ENCODE data around the gene MTX1. TPM values are rescaled to one million over a fixed set of nuclear protein-coding genes. Genes with fewer than 3 reads are reported as not detected.

MTX1 gene
- total RNA-seq, 3 donors from 2014 or later (not counting 1 experiment from before 2014, with no cell fraction given): 22.3 to 28.5 (median 27.9) TPM

GRCh38 chr1:155260276-155260675, 51.8 kb downstream of the MTX1 start:
- Mint-ChIP-seq H3K9me3 (no peaks in the 10 kb centered on the region), H3K27ac (peak overlapping the region; percentile 37 to 46), H3K27me3 (ENCODE audit: low read depth in 2 of 2) (no peaks in the 10 kb centered on the region), H3K4me3 (peak overlapping the region; percentile 21), H3K36me3 (peaks cover 9% of the 10 kb centered on the region), H3K4me1 (peaks cover 44 to 46% of the 10 kb centered on the region in 2 donors)
- ATAC-seq (no peak), DNase-seq (no peak)
- Histone ChIP-seq H3K9me3 (ENCODE audit: control insufficient read depth, insufficient read depth, low read length) (no peaks in the 10 kb centered on the region), H3K27ac (ENCODE audit: low read length) (no peak overlapping the region), H3K4me3 (ENCODE audit: low read length) (no peak overlapping the region), H3K36me3 (ENCODE audit: control insufficient read depth, insufficient read depth, low read length) (peaks cover 42% of the 10 kb centered on the region), H3K4me1 (ENCODE audit: control insufficient read depth, insufficient read depth, low read length) (peaks cover 28% of the 10 kb centered on the region), H3K27me3 (ENCODE audit: control insufficient read depth, insufficient read depth, low read length) (no peaks in the 10 kb centered on the region)
- no peak for TF ChIP-seq CTCF (IDR thresholded peaks at IDR 0.05)
- 91% methylated on average over 5 of the region's 5 CpGs for WGBS (ENCODE audit: insufficient coverage)
- intact Hi-C loops (cut with micrococcal nuclease): no loop called here

- H3K36me3 Mint-ChIP-seq: peaks cover 14% of the 10 kb centered on the region
These were observed 53.0 kb downstream of the MTX1 start for GRCh38 chr1:155261493-155261851.

GRCh38 chr1:155261852-155262673, 53.6 kb downstream of the MTX1 start, which contains the start of gene SCAMP3:
Gene SCAMP3, minus strand, starts transcription at chr1:155262360. Its CDS starts 209 bp downstream, at chr1:155262151.
- H3K9me3 Mint-ChIP-seq: no peaks in the 10 kb centered on the region
- TF ChIP-seq CTCF (IDR thresholded peaks at IDR 0.05): no peak
- DNase-seq (peak; percentile 78 to 94), ATAC-seq (peak; percentile 96 to 99 (median 99))
- intact Hi-C loops (cut with micrococcal nuclease): loop anchor here (1.0 kb wide), 1 partner anchor 46 kb away; the partner anchor contains the start of gene FDPS
- H3K4me1 ChIP-seq (ENCODE audit: control insufficient read depth, insufficient read depth, low read length): peaks cover 20% of the 10 kb centered on the region
- H3K27me3 Mint-ChIP-seq (ENCODE audit: low read depth in 2 of 2): no peaks in the 10 kb centered on the region
- no peaks in the 10 kb centered on the region for H3K9me3 ChIP-seq (ENCODE audit: control insufficient read depth, insufficient read depth, low read length)
- H3K36me3 ChIP-seq (ENCODE audit: control insufficient read depth, insufficient read depth, low read length): peaks cover 48% of the 10 kb centered on the region
- H3K4me1 Mint-ChIP-seq: peaks cover 32 to 34% of the 10 kb centered on the region in 2 donors
- H3K4me3 ChIP-seq (ENCODE audit: low read length): peak within 1 kb of the TSS; percentile 84
- H3K27me3 ChIP-seq (ENCODE audit: control insufficient read depth, insufficient read depth, low read length): no peaks in the 10 kb centered on the region
- H3K36me3 Mint-ChIP-seq: peaks cover 13% of the 10 kb centered on the region
- H3K27ac ChIP-seq (ENCODE audit: low read length): peak within 1 kb of the TSS; percentile 64
- WGBS (ENCODE audit: insufficient coverage): under 1% methylated on average over 47 of the region's 47 CpGs
- H3K4me3 Mint-ChIP-seq: peak within 1 kb of the TSS; percentile 99
- peak within 1 kb of the TSS; percentile 91 to 98 for H3K27ac Mint-ChIP-seq

More at GRCh38 chr1:155261493-155261851, 53.0 kb downstream of the MTX1 start:
- H3K4me1 Mint-ChIP-seq: peaks cover 34 to 38% of the 10 kb centered on the region in 2 donors
- Histone ChIP-seq H3K4me1 (ENCODE audit: control insufficient read depth, insufficient read depth, low read length) (peaks cover 20% of the 10 kb centered on the region), H3K27ac (ENCODE audit: low read length) (peak overlapping the region; percentile 58), H3K27me3 (ENCODE audit: control insufficient read depth, insufficient read depth, low read length) (no peaks in the 10 kb centered on the region), H3K4me3 (ENCODE audit: low read length) (peak overlapping the region; percentile 84), H3K36me3 (ENCODE audit: control insufficient read depth, insufficient read depth, low read length) (peaks cover 47% of the 10 kb centered on the region), H3K9me3 (ENCODE audit: control insufficient read depth, insufficient read depth, low read length) (no peaks in the 10 kb centered on the region)
- ATAC-seq (no peak), DNase-seq (peak in 1 of 2 donors; percentile 58)
- no peaks in the 10 kb centered on the region for H3K27me3 Mint-ChIP-seq (ENCODE audit: low read depth in 2 of 2)
- intact Hi-C loops (cut with micrococcal nuclease): no loop called here
- H3K9me3 Mint-ChIP-seq: no peaks in the 10 kb centered on the region
- 1% methylated on average over 9 of the region's 9 CpGs for WGBS (ENCODE audit: insufficient coverage)
- no peak for TF ChIP-seq CTCF (IDR thresholded peaks at IDR 0.05)
- peak overlapping the region; percentile 91 to 98 for H3K27ac Mint-ChIP-seq
- peak overlapping the region; percentile 99 for H3K4me3 Mint-ChIP-seq

Data from natural killer cell (primary cell).